Stimulated activated CD8-positive, alpha-beta memory T cell treated with anti-CD3 and anti-CD28 coated beads, Interleukin-7, amount 100 ng/mL, for 24 hours (primary cell): ENCODE results near the gene PTPRJ.

Source experiments
- DNase-seq: peaks from one replicate; pipeline ENCODE4 v3.0.0-alpha.2; 2020; ENCODE audit warnings: low read depth

The PTPRJ gene

GRCh38 chr11:48040830-48041444 lies 60.6 kb downstream of the PTPRJ start:
- DNase-seq, result no peak

- no peak for DNase-seq
These were observed 61.7 kb downstream of the PTPRJ start for GRCh38 chr11:48041877-48042695.

GRCh38 chr11:48043111-48043990 lies 63.0 kb downstream of the PTPRJ start:
- DNase-seq, result no peak

GRCh38 chr11:48043991-48044512 lies 63.7 kb downstream of the PTPRJ start:
- no peak for DNase-seq

- no peak for DNase-seq
These were observed 64.2 kb downstream of the PTPRJ start for GRCh38 chr11:48044577-48044976.

GRCh38 chr11:48045536-48045935 lies 65.2 kb downstream of the PTPRJ start:
- no peak for DNase-seq

GRCh38 chr11:48047616-48048015 lies 67.3 kb downstream of the PTPRJ start:
- DNase-seq, result no peak

GRCh38 chr11:48049036-48049435 lies 68.7 kb downstream of the PTPRJ start:
- DNase-seq, result no peak

- DNase-seq, result no peak
These were observed 69.9 kb downstream of the PTPRJ start for GRCh38 chr11:48050304-48050703.

GRCh38 chr11:48051217-48051830 lies 71.0 kb downstream of the PTPRJ start:
- DNase-seq, result no peak

GRCh38 chr11:48052183-48053044 lies 72.1 kb downstream of the PTPRJ start:
- DNase-seq, result no peak

GRCh38 chr11:48054994-48055291 lies 74.6 kb downstream of the PTPRJ start:
- no peak for DNase-seq

GRCh38 chr11:48055292-48056132 lies 75.2 kb downstream of the PTPRJ start:
- peak; percentile 14 for DNase-seq

- no peak for DNase-seq
These were observed 76.2 kb downstream of the PTPRJ start for GRCh38 chr11:48056325-48057183.

GRCh38 chr11:48058064-48058463 lies 77.7 kb downstream of the PTPRJ start:
- DNase-seq, result no peak

- no peak for DNase-seq
These were observed 78.4 kb downstream of the PTPRJ start for GRCh38 chr11:48058788-48059187.

GRCh38 chr11:48062649-48063048 lies 82.3 kb downstream of the PTPRJ start:
- DNase-seq, result no peak

- DNase-seq, result no peak
These were observed 83.1 kb downstream of the PTPRJ start for GRCh38 chr11:48063424-48063978.

GRCh38 chr11:48064306-48064705 lies 83.9 kb downstream of the PTPRJ start:
- DNase-seq, result no peak
